ENCODE results near the gene ITPR2.

ITPR2 gene

DNA sequence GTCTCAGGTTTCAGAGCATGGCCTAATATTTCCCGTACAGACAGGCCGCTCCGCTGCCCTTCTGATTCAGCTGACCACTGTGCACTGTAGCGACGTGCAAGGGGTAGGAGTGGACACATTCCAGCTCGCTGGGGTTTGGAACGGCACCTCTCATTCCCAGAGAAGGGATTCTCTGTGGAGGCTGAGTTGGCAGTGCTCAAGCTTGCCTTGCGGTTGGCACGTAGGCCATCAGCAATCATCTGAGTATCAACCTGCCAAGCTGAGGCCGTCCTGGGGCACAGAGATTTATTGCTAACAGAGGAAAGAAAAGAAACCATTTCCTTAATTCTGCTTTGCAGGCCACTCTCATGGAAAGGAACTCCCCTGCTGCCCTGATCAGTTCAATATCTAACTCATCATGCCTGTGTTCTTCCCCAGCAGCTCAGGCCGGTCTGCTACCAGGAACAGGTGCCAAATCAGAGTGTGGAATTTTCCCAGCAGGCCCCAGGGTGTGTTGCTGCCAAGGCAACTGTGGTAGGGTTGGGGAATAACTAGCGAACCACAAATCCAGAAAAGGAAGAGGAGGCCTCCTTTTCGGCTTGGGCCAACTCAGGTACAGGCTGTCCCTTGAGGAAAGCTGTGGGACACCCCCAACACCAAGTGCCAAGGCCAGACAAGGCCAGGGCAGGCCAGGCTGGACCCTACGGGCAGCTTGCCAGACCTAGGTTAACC lies 545.2 kb downstream of the ITPR2 start:
- no peak overlapping the region for H3K4me3 ChIP-seq (ENCODE audit: low read length)
- DNase-seq (ENCODE audit: low read depth, low spot score), result no peak

Data from Jurkat, Clone E6-1 (cell line).